ENCODE results near the gene RAVER2. TPM values are rescaled to one million over a fixed set of nuclear protein-coding genes. Genes with fewer than 3 reads are reported as not detected.
A peak's percentile ranks its signal among the peaks of the same experiment; 100 is the strongest.
"Not testable (repeated sequence)": the region's sequence is repeated elsewhere in the genome, so short reads cannot be mapped to it uniquely, and the experiment has no call there.

RAVER2 gene
- total RNA-seq (2014; rRNA removed; shearing (Covaris generic)), result 10.8 and 11.4 TPM in 2 replicates
- 7.4 and 11.1 TPM in 2 replicates for polyA plus RNA-seq (2015; cell fraction: cytosol; rRNA removed)
- polyA plus RNA-seq (2015; cell fraction: nucleus; rRNA removed), result 23.6 and 25.9 TPM in 2 replicates

- in situ Hi-C loops (cut with HindIII; ENCODE audit: low pct_unique_long_range_greater_than_20kb, low sequenced_read_pairs), result no loop called here
- peak; percentile 56 for DNase-seq (ENCODE audit: low read depth, low spot score)
These were observed at the start of gene RAVER2 for GRCh38 chr1:64744492-64745180. Gene RAVER2, plus strand, starts transcription at chr1:64745075. Its CDS starts 98 bp downstream, at chr1:64745173.

GRCh38 chr1:64696879-64697278 is 48.0 kb upstream of the RAVER2 start:
- in situ Hi-C loops (cut with HindIII; ENCODE audit: low pct_unique_long_range_greater_than_20kb, low sequenced_read_pairs), result no loop called here
- no peak for DNase-seq (ENCODE audit: low read depth, low spot score)

- DNase-seq (ENCODE audit: low read depth, low spot score), result no peak
- in situ Hi-C loops (cut with HindIII; ENCODE audit: low pct_unique_long_range_greater_than_20kb, low sequenced_read_pairs), result no loop called here
These were observed 45.5 kb upstream of the RAVER2 start for GRCh38 chr1:64699327-64699726.

- no peak for DNase-seq (ENCODE audit: low read depth, low spot score)
- in situ Hi-C loops (cut with HindIII; ENCODE audit: low pct_unique_long_range_greater_than_20kb, low sequenced_read_pairs), result loop anchor here (25.0 kb wide), 1 partner anchor 111 kb away; no protein-coding TSS in a partner anchor
These were observed 43.8 kb upstream of the RAVER2 start for GRCh38 chr1:64701071-64701470.

- no peak for DNase-seq (ENCODE audit: low read depth, low spot score)
- in situ Hi-C loops (cut with HindIII; ENCODE audit: low pct_unique_long_range_greater_than_20kb, low sequenced_read_pairs), result loop anchor here (25.0 kb wide), 1 partner anchor 110 kb away; no protein-coding TSS in a partner anchor
These were observed 43.0 kb upstream of the RAVER2 start for GRCh38 chr1:64701886-64702285.

- in situ Hi-C loops (cut with HindIII; ENCODE audit: low pct_unique_long_range_greater_than_20kb, low sequenced_read_pairs), result loop anchor here (25.0 kb wide), 1 partner anchor 110 kb away; no protein-coding TSS in a partner anchor
- DNase-seq (ENCODE audit: low read depth, low spot score), result not testable (repeated sequence)
These were observed 42.2 kb upstream of the RAVER2 start for GRCh38 chr1:64702670-64703069.

- in situ Hi-C loops (cut with HindIII; ENCODE audit: low pct_unique_long_range_greater_than_20kb, low sequenced_read_pairs), result loop anchor here (25.0 kb wide), 1 partner anchor 109 kb away; no protein-coding TSS in a partner anchor
- DNase-seq (ENCODE audit: low read depth, low spot score), result no peak
These were observed 41.3 kb upstream of the RAVER2 start for GRCh38 chr1:64703600-64703999.

GRCh38 chr1:64705591-64705990 is 39.3 kb upstream of the RAVER2 start:
- DNase-seq (ENCODE audit: low read depth, low spot score), result no peak
- in situ Hi-C loops (cut with HindIII; ENCODE audit: low pct_unique_long_range_greater_than_20kb, low sequenced_read_pairs), result loop anchor here (25.0 kb wide), 1 partner anchor 107 kb away; no protein-coding TSS in a partner anchor

- in situ Hi-C loops (cut with HindIII; ENCODE audit: low pct_unique_long_range_greater_than_20kb, low sequenced_read_pairs), result loop anchor here (25.0 kb wide), 1 partner anchor 101 kb away; no protein-coding TSS in a partner anchor
- no peak for DNase-seq (ENCODE audit: low read depth, low spot score)
These were observed 33.6 kb upstream of the RAVER2 start for GRCh38 chr1:64711266-64711665.

- in situ Hi-C loops (cut with HindIII; ENCODE audit: low pct_unique_long_range_greater_than_20kb, low sequenced_read_pairs), result loop anchor here (25.0 kb wide), 1 partner anchor 100 kb away; no protein-coding TSS in a partner anchor
These were observed 32.8 kb upstream of the RAVER2 start for GRCh38 chr1:64712049-64712448.

GRCh38 chr1:64715186-64715585 is 29.7 kb upstream of the RAVER2 start:
- DNase-seq (ENCODE audit: low read depth, low spot score), result no peak
- in situ Hi-C loops (cut with HindIII; ENCODE audit: low pct_unique_long_range_greater_than_20kb, low sequenced_read_pairs), result loop anchor here (25.0 kb wide), 1 partner anchor 97 kb away; no protein-coding TSS in a partner anchor

More at GRCh38 chr1:64712049-64712448, 32.8 kb upstream of the RAVER2 start:
- DNase-seq (ENCODE audit: low read depth, low spot score), result no peak

- in situ Hi-C loops (cut with HindIII; ENCODE audit: low pct_unique_long_range_greater_than_20kb, low sequenced_read_pairs), result loop anchor here (25.0 kb wide), 1 partner anchor 91 kb away; no protein-coding TSS in a partner anchor
These were observed 23.7 kb upstream of the RAVER2 start for GRCh38 chr1:64721135-64721534.

GRCh38 chr1:64721576-64722145 is 23.2 kb upstream of the RAVER2 start:
- no peak for DNase-seq (ENCODE audit: low read depth, low spot score)

More at GRCh38 chr1:64721135-64721534, 23.7 kb upstream of the RAVER2 start:
- DNase-seq (ENCODE audit: low read depth, low spot score), result no peak

GRCh38 chr1:64727861-64728260 is 17.0 kb upstream of the RAVER2 start:
- no peak for DNase-seq (ENCODE audit: low read depth, low spot score)
- in situ Hi-C loops (cut with HindIII; ENCODE audit: low pct_unique_long_range_greater_than_20kb, low sequenced_read_pairs), result no loop called here

More at GRCh38 chr1:64721576-64722145, 23.2 kb upstream of the RAVER2 start:
- in situ Hi-C loops (cut with HindIII; ENCODE audit: low pct_unique_long_range_greater_than_20kb, low sequenced_read_pairs), result loop anchor here (25.0 kb wide), 1 partner anchor 91 kb away; no protein-coding TSS in a partner anchor

GRCh38 chr1:64733581-64734286 is 11.1 kb upstream of the RAVER2 start:
- no peak for DNase-seq (ENCODE audit: low read depth, low spot score)
- in situ Hi-C loops (cut with HindIII; ENCODE audit: low pct_unique_long_range_greater_than_20kb, low sequenced_read_pairs), result no loop called here

GRCh38 chr1:64734287-64734652 is 10.6 kb upstream of the RAVER2 start:
- in situ Hi-C loops (cut with HindIII; ENCODE audit: low pct_unique_long_range_greater_than_20kb, low sequenced_read_pairs), result no loop called here
- DNase-seq (ENCODE audit: low read depth, low spot score), result no peak

- in situ Hi-C loops (cut with HindIII; ENCODE audit: low pct_unique_long_range_greater_than_20kb, low sequenced_read_pairs); DNase-seq (ENCODE audit: low read depth, low spot score): not testable (repeated sequence)
These were observed 4.2 kb upstream of the RAVER2 start for GRCh38 chr1:64740687-64741086.
